Panc1 (cell line): ENCODE results near the gene CDRT4.

Experiments
- CTCF ChIP-seq: fragments of 450-650 bp; IDR thresholded peaks from 2 replicates; pipeline ENCODE4 v1.5.1; 2017; ENCODE audit warnings: mild to moderate bottlenecking
- POLR2AphosphoS5 ChIP-seq: IDR thresholded peaks from 2 replicates; pipeline ENCODE4 v1.6.1; 2012; ENCODE audit warnings: mild to moderate bottlenecking, low read depth, low read length, moderate library complexity
- REST ChIP-seq, 2 experiments: IDR thresholded peaks; 2 replicates each; pipeline ENCODE4 v1.6.1; 2011 to 2012; ENCODE audit warnings: low read depth in 2 of 2, control low read depth in 1 of 2, low read length in 1 of 2, mild to moderate bottlenecking in 1 of 2, moderate library complexity in 1 of 2; ENCODE audit not compliant: insufficient read depth in 1 of 2
- TCF7L2 ChIP-seq: IDR thresholded peaks from 2 replicates; pipeline ENCODE4 v1.6.1; 2011; ENCODE audit warnings: mild to moderate bottlenecking, low read depth, low read length, inconsistent platforms

GRCh38 chr17:15393414-15393813 lies 74.0 kb downstream of the CDRT4 start:
- TF ChIP-seq CTCF (no peak), TCF7L2 (no peak), POLR2AphosphoS5 (no peak), REST (IDR thresholded peaks at IDR 0.05; ENCODE audit: insufficient read depth in 1 of 2, low read depth in 2 of 2, low read length in 1 of 2) (no peak)
